GM21360 (cell line): ENCODE results near the gene PAX5.
"Not testable (repeated sequence)": the region's sequence is repeated elsewhere in the genome, so short reads cannot be mapped to it uniquely, and the experiment has no call there.

Source experiments
- ATAC-seq: cut with Tn5 transposase; IDR thresholded peaks from one replicate; pipeline ENCODE4 v1.9.1; 2021; ENCODE audit warnings: mild to moderate bottlenecking, moderate library complexity; ENCODE audit not compliant: unreplicated experiment

The PAX5 gene

DNA sequence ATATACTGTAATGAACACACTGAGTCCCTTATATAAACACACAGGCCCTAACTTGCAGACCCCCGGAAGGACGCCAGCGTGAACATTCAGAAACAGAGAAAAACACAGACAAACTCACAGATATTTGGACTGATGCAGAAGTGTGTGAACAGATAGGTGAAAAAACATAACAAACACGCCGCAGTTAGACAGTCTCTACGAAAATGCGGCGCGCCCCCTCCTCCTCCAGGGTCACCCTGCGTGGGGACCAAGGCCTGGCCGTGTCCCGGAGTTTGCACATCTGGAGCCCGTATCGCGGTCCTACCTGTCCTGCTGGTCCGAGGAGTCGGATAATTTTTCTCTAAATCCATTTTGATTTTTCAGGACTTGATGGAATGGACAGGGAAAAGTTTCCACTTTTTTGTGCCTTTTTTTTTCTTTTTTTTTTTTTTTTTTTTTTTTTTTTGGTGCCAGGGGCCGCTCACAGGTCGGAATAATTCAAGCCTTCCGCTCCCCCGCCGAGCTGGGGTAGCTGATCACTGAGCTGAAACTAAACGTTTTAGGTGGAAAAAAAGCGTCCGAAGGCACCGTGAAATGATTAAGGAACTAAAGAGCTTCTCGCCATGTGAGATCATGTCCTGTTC is at the start of gene PAX5:
Gene PAX5, minus strand, starts transcription at position 587 of the 623 bp plus-strand sequence. Its CDS starts 237 bp downstream, at position 350.
- no peak for ATAC-seq

DNA sequence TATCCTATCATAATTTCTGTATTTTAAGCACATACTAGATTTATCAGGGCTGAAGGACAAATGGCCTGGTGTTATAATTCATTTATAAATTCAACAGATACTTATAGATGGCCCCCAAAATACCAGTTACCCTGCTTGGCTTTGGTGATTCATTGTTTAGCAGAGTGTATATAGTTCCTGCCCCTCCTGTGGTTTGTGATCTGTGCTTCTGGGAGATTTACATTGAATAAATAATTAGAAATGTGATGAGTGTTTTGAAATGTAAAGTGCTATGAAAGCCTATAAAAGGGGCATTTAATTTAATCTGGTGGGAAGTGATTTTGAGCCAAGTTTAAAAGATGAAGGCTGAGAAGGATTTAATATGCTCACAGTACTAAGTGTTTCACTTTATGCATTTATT is 49.6 kb upstream of the PAX5 start:
- ATAC-seq, result no peak

DNA sequence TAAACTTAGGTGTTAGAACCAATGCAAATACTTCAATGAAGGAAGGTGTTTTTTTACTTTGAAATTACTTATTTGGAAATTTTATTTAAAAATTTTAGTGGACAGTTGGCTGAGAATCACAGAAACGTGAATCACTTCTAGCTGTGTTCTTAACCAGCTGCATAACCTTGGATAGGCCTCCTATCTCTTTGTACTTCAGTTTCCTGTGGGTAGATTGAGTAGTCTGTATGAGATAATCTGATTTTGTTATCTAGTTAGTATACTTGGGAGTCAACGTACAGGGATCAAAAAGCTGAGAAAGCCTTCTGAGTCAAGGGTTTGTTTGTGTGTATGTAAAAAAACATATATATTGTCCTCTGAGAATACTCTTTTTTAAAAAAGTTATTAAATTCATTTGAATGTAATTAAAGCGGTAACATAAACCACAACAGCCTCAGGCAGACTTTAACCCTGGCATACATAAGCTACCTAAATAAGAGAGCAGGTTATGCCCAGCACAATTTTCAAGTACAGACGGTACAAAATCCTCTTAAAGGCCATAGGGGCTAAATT is 48.2 kb upstream of the PAX5 start:
- ATAC-seq, result no peak

DNA sequence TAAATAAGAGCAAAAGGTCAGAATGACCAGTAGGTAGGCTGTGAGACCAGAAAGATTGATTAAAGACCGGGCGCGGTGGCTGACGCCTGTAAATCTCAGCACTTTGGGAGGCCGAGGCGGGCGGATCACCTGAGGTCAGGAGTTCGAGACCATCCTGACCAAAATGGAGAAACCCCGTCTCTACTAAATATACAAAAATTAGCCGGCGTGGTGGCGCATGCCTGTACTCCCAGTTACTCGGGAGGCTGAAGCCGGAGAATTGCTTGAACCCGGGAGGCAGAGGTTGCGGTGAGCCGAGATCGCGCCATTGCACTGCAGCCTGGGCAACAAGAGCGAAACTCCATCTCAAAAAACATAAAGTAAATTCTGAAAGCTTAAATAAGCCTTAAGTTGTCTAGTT is 47.4 kb upstream of the PAX5 start:
- not testable (repeated sequence) for ATAC-seq

DNA sequence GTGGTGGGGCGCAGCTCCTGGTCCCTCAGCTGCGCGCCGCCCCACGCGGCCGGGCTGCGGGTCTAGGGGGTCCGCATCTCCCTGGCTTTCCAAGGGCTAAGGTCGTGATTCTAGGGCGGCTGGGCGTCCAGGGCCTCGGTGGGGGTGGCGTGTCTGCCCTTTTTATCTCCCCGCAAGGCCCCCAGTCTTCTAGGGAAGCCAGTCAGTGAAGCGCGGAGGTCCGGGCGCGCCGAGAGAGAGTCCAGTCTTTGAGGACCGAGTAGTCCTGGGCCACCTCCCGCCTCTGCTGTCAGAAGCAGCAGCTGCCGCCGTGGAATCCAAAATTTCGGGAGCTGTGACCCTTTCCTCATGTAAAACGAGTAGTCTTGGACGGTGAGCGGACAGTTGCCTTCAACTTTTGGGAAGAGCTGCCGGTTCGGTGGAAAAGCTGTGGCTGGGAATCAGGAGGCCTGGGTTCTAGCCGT is 46.1 kb upstream of the PAX5 start:
- peak; percentile 10 for ATAC-seq

DNA sequence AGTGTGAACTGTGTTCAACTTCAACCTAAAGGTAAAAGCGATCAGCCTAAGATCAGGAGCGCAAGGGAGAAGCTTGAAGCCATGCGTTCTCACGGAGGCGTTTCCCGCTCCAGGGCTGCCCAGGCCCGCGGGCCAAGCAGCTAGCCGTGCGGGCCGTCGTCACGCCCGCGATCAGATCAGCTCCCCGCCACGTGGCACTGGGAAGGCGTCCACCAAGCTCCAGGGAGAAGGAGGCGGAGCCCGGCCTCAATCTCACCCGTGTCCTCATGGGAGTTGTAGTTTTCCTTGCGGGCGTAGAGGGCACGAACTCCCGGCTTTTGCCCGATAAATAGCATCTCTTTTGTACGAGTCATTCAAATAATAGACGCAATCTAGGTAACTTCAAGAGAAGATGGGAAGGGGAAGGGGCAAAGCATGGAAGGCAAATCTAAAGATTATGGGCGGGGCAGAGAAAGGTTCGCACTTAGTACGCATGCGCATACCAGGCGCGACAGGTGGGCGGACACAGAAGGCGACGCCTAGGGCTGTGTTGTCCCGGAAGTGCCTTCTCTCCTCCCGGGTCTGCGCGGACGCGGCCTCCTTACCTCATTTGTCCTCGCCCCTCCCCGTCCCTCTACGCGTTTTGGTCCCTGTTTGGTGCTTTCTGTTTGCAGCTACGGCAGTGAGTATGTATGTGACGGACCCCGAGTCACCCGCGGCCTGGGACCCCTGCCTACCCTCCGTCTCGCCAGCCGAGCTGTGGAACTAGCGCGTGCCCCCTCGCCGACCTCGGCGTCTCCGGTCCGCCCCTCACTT is 45.5 kb upstream of the PAX5 start:
- peak; percentile 75 for ATAC-seq

DNA sequence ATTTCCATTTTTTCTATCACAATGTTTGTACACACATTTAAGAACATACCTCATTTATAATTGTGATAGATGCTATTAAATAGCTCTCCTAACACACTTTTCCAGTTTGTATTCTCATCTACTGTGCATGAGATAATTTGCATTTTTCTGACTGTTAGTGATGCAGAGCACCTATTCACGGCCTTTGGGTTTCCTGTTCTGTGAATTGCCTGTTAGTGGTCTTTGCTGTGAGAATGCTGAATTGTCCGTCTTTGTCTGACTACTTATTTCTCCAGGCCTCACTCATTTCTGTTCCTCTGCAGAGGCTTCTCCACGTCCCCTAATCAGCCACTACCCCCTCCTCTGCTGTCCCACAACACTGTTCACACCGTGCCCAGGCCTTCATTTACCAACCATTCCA is 40.7 kb upstream of the PAX5 start:
- ATAC-seq, result not testable (repeated sequence)

DNA sequence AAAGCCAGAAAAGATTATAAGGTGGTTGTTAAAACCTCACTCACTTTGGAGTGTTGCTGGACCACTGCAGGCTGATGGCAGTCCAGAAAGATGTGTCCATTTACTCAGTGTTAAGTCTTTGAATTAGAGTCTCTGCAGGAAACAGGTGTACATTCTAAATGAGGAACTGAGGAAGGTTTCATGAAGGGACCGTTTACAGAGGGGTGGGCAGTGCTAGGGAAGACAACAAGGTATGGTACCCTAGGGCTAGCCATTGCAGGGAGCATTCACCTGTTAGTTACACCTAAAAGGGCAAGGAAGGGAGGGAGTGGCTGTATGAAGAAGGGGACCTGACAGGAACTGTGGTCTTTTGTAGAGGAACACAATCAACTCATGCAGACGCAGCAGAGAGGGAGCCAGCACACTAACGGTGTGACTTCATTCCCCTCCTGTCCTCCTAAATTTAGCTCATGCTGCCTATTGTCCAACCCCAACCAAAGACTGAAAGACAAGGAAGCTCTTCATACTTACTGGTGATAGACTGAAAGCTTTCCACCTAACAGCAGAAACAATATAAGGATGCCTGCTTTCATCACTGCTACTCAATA is 32.2 kb upstream of the PAX5 start:
- peak; percentile 57 for ATAC-seq

DNA sequence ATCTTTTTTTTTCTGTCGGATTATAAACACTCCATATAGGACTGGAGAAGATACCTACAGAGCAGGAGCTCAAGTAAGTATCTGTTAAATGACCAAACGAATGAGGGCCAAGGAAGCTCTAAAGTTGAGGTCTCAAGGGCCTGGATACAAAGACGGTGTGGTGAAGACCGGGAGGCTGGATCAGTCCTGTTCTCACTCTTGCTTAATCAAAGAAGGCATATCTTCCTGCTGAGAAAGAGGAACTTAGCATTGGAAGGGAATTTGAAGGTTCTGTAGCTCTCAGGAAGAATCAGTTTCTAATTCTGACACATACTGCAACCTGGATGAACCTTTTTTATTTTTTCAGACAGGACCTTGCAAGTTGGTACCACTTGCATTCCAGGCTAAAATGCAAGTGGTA is 28.3 kb upstream of the PAX5 start:
- ATAC-seq, result no peak

DNA sequence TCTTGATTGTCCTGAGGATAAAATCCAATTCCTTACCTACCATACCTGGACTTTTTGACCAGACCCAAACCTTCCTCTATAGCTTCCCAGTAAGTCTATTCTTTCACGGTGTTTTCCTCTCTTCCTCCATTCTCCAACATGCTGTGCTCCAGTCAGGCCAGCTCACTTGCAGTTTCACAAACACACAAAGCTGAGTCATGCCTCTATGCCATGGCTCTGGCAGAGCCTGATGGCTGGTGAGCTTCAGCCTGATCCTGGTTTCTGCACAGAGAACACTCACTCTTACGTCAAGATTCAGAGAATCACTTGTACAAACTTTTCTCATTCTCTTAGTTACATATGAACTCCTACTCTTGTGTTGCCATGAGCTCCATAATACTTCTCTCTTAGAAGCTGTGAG is 27.7 kb upstream of the PAX5 start:
- ATAC-seq, result no peak

DNA sequence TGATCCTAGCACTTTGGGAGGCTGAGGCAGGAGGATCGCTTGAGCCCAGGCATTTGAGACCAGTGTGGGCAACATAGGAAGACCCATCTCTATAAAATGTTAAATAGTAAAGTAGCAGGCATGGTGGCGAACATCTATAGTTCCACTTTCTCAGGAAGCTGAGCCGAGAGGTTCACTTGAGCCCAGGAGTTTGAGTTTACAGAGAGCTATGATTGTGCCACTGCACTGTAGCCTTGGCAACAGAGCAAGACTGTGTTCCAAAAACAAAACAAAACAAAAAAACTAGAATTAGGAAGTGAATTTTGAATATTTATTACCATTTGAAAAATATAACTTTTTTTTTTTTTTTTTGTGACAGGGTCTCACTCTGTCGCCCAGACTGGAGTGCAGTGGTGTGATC is 26.8 kb upstream of the PAX5 start:
- no peak for ATAC-seq

DNA sequence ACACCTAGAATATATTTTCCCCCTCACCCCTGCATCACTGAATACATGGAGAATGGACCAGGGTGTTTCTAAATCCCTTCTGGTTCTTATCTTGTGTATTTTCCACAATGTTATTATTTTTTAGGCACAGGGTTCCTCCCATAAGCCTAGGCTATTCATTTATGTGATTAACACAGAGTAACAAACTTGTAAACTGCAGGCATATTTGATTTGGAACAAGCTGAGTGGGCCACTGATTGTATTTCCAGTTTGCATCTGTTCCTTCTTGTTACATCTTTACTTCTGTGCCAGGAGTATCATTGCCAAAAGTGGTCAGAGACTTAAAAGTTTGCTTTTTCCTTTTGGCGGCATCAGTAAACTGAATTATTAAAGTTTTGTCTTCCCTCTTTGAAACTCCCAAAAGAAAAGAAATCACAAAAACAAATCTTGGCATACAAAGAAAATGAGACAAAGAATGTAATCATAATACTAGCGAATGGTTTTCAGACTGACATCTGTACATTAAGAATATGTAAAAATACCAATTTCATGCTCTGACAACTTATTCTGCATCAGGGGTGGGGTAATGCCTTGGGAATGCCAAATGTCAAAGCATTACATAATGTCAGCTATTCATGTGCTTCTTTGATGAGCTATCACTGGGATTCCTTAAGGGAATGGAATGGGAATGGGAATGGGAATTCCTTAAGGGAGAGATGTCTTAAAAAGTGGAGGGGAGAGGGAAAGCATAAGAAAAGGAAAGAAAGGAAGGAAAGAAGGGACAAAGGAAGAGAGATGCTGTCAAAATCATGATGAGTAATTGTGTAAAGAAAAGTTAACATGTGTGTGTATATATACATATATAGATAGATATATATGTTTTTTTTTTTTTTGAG is 22.2 kb upstream of the PAX5 start:
- no peak for ATAC-seq

DNA sequence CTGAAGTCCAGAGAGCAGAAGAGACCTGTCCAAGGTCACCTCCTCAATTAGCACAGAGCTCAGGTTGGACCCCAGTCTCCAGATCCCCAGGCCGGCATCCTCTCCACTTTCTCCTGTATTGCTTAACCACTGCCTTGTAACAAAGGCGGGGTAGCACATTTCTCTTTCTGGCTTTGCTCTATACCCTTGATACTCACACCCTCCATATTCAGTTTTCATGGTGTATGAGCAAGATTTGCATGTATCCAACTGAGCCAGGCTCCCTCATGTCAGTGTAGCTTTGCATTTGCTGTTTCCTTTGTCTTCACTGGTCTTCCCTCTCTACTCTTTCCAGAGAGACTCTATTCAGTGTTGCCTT is 20.3 kb upstream of the PAX5 start:
- ATAC-seq, result not testable (repeated sequence)

DNA sequence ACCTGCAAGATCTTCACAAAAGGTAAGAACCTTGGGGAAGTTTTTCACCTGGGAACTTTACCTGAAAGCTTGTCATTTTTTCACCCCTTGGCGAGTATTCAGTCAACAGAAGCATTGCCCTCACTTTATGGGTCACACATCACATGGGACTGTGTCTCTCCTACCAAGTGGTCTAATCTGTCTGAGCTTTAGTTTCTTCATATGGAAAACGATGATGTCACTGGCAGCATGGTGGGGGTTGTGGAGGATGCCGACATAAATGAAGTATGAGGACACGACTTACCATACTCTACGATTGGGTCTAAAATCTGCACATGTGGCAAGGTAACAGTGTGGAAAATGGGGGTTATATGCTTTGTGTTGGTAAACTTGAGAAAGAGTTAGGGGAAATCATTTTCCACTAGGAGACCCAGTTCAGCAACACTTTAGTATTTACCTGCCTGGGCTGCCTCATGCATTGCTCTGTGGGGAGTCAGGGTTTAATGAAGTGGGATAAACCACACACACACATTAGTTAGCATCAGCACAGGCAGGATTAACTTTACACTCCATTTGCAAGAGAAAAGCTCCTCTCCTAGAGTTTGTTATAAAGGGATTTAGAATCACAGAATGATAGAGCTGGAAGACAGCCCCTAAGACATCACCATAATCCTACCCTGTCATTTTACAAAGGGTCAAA is 19.8 kb upstream of the PAX5 start:
- no peak for ATAC-seq

DNA sequence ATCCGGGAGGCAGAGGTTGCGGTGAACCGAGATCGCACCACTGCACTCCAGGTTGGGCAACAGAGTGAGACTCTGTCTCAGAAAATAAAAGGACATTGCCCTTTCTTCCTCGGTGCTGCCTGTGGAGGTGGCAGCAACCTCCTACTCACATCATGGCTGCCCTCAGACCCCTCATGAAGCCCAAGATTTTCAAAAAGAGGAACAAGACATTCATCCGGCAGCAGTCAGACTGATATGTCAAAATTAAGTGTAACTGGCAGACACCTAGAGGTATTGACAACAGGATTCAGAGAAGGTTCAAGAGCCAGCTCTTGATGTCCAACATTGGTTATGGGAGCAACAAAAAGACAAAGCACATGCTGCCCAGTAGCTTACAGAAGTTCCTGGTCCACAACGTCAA is 12.6 kb upstream of the PAX5 start:
- ATAC-seq, result no peak

DNA sequence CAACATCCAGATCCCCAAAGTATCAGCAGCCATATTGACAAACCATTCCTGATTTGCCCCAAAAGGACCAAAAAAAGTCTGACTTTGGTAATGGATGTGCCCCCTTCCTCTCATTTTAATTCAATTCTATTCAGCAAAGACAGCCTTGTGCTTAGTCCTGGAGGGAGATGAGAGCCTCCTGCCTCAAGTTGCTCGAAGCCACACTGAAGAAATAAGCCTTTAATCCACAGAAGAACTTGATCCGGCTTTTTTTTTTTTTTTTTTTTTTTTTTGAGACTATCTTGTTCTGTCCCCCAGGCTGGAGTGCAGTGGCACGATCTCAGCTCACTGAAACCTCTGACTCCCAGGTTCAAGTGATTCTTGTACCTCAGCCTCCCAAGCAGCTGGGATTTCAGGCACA is 8.4 kb upstream of the PAX5 start:
- no peak for ATAC-seq

DNA sequence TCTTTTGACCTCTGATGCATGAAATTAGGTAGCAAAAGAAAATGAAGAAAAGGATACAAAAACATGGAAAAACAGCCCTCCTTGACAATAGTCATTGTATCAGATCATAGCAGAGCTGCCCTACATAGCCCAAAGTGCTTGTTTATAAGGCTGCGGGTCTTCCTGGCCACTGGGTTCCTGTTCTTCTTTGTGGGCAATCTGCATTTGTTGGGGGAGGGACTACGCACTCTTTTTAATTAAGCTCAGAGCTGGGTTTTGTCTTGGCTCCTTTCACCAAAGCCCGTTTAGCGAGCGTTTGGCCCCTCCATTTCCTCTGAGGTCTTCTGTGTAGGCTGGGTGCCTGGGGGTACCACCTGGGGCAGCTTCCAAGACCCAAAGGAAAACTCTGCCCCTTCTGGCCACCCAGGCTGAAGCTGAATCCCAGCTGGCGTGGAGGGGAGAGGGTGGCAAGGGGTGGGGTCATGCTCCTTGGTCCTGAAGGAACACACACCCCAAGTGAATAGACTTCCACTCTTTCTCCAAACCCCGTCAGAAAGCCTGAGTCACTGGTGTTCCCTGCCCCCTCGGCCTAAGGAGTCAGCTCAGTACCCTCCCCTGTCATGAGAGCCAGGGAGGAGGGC is 6.5 kb upstream of the PAX5 start:
- no peak for ATAC-seq

DNA sequence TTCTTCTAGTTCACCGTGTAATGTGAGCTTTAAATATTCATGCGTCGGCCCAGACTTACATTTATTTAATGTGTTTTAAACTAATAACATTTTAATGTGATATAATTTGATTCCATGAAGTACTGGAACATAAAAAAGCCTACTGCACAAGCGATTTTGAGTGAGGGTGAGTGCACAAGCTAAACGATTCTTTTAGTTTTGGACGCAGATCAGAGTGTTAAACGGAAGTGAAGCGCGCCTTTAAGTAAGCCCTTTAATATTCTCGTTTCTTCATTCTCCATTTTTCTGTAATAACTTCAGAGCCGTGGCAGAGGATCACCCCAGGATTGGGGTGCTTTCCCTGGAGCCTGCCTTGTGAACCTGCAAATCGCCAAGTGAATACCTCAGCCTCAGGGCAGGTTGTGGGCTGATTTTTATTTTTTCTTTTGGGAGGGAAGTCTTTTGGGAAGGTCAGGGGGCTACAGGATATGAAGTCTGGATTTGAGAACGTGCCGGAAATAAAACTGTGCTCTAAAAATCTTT is 4.9 kb upstream of the PAX5 start:
- ATAC-seq, result no peak

DNA sequence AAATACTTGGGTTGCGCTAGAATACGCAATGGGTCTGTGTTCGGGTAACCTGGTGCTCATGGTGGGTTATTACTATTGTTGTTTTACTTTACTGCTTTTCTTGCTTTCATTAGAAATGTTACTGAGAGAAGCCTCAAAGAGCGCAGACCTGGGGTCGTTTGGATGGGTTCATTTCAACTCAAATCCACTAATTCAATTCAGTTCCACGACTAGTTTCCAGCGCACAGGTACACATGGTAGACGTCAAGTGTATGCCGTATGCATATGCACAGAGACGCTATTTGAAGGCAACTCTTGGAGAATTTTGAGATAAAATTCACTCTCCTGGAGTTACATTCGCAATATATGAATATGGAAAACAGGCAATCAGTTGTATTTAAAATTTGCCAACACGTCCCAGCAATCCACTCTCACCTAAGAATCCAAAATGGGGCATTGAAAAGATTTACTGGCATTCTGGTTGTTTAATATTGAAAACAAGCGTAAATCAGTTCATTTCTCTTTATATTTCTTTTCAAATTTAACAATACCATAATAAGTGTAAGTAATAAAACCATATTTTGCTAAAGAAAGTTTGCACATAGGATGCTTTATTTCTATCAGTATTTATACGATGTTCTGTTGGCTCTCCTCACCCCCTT is 4.4 kb upstream of the PAX5 start:
- no peak for ATAC-seq
